MCF 10A (cell line): ENCODE measurements around the gene DCUN1D3. TPM values are rescaled to one million over a fixed set of nuclear protein-coding genes. Genes with fewer than 3 reads are reported as not detected.

ENCODE experiments used
- BruUV-seq: library from RNA; stranded (reverse); fragments of 400-500 nt; replicated peaks from 2 replicates; lab custom pipeline; 2021; lab: Mats Ljungman, UMichigan
- CTCF ChIA-PET: fragments of 300-600 bp; sonication (Branson Sonifier 250); formaldehyde crosslinking; extraction: SDS; loops from one replicate; lab custom pipeline; 2021; ENCODE audit warnings: antibody characterized with exemption, inconsistent platforms; lab: Yijun Ruan, JAX
- POLR2A ChIA-PET: fragments of 300-600, 350-650 bp; sonication (Branson Sonifier 250); formaldehyde crosslinking; extraction: SDS; loops from one replicate; lab custom pipeline; 2020; ENCODE audit warnings: antibody characterized with exemption, inconsistent platforms; lab: Yijun Ruan, JAX
- DNase-seq: peaks from one replicate; pipeline ENCODE4 v3.0.0-alpha.2; 2018; ENCODE audit not compliant: unreplicated experiment
- H3K27ac Mint-ChIP-seq: one replicate; pipeline ENCODE4 v1.8.0; 2022; ENCODE audit warnings: mild to moderate bottlenecking, low read depth, mixed read lengths; ENCODE audit not compliant: unreplicated experiment
- H3K27me3 Mint-ChIP-seq: one replicate; pipeline ENCODE4 v1.8.0; 2022; ENCODE audit warnings: mixed read lengths; ENCODE audit not compliant: insufficient read depth, unreplicated experiment
- H3K36me3 Mint-ChIP-seq: one replicate; pipeline ENCODE4 v1.8.0; 2022; ENCODE audit warnings: mild to moderate bottlenecking, moderate library complexity, mixed read lengths; ENCODE audit not compliant: insufficient read depth, unreplicated experiment
- H3K4me1 Mint-ChIP-seq: one replicate; pipeline ENCODE4 v1.8.0; 2022; ENCODE audit warnings: mixed read lengths; ENCODE audit not compliant: insufficient read depth, unreplicated experiment
- H3K4me3 Mint-ChIP-seq: one replicate; pipeline ENCODE4 v1.8.0; 2022; ENCODE audit warnings: mild to moderate bottlenecking, moderate library complexity, mixed read lengths; ENCODE audit not compliant: unreplicated experiment
- H3K9me3 Mint-ChIP-seq: one replicate; pipeline ENCODE4 v1.8.0; 2022; ENCODE audit warnings: mixed read lengths; ENCODE audit not compliant: unreplicated experiment
- intact Hi-C: fragments of 100-400 bp; cut with micrococcal nuclease; formaldehyde crosslinking; loops from 2 replicates; pipeline ENCODE4 v1.14.1; 2022
- total RNA-seq: library from RNA; stranded (reverse); gene quantifications from 2 replicates; pipeline ENCODE4 v1.2.3, GENCODE V29; 2022
- TF ChIP-seq, protein P1 (sequence below): fragments of 200-600 bp; IDR thresholded peaks from one replicate; pipeline ENCODE4 v1.8.0; 2022; ENCODE audit warnings: antibody characterized with exemption, mild to moderate bottlenecking; ENCODE audit not compliant: unreplicated experiment

Gene DCUN1D3
- total RNA-seq, 1 experiment from 2014 or later, result 31.7 TPM

GRCh38 chr16:20838240-20838639 lies 61.9 kb downstream of the DCUN1D3 start:
- no TSS peak for BruUV-seq
- ChIA-PET POLR2A (no interaction called here), CTCF (interaction anchor here (0.5 kb wide), 1 partner anchor 434 kb away, joined by 6 read pairs; no protein-coding TSS in a partner anchor)
- DNase-seq, result no peak
- no peak overlapping the region for H3K4me3 Mint-ChIP-seq
- no peaks in the 10 kb centered on the region for H3K9me3 Mint-ChIP-seq
- intact Hi-C loops, result no loop called here
- H3K36me3 Mint-ChIP-seq, result peaks cover 24% of the 10 kb centered on the region
- H3K27me3 Mint-ChIP-seq, result no peaks in the 10 kb centered on the region
- TF ChIP-seq, protein P1, sequence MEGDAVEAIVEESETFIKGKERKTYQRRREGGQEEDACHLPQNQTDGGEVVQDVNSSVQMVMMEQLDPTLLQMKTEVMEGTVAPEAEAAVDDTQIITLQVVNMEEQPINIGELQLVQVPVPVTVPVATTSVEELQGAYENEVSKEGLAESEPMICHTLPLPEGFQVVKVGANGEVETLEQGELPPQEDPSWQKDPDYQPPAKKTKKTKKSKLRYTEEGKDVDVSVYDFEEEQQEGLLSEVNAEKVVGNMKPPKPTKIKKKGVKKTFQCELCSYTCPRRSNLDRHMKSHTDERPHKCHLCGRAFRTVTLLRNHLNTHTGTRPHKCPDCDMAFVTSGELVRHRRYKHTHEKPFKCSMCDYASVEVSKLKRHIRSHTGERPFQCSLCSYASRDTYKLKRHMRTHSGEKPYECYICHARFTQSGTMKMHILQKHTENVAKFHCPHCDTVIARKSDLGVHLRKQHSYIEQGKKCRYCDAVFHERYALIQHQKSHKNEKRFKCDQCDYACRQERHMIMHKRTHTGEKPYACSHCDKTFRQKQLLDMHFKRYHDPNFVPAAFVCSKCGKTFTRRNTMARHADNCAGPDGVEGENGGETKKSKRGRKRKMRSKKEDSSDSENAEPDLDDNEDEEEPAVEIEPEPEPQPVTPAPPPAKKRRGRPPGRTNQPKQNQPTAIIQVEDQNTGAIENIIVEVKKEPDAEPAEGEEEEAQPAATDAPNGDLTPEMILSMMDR, result no peak
- H3K27ac Mint-ChIP-seq, result no peak overlapping the region
- no peaks in the 10 kb centered on the region for H3K4me1 Mint-ChIP-seq

DNA sequence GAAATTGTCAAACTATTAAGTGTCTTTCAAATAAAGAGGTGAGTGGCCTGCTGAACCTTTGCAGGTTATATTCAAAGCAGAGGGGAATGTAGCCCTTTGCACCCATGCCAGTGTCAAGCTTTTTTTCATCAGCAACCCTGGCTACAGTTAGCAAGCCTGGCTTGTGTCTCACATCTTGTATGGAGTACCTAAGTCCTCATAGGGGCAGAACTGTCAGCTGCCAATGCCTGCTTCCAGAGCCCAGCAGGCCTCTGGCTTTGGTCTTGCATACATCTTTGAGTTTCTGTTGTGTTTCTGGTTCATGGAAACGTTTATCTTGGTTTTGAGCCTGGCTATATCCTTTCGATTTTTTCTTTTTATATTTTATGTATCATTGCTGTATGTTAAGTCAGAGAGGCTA lies 67.1 kb downstream of the DCUN1D3 start:
- intact Hi-C loops, result no loop called here
- peaks cover 18% of the 10 kb centered on the region for H3K36me3 Mint-ChIP-seq
- no peaks in the 10 kb centered on the region for H3K4me1 Mint-ChIP-seq
- no TSS peak for BruUV-seq
- POLR2A ChIA-PET, result interaction anchor here (0.8 kb wide), 1 partner anchor 19 kb away, joined by 4 read pairs; no protein-coding TSS in a partner anchor
- H3K4me3 Mint-ChIP-seq, result no peak overlapping the region
- no peak overlapping the region for H3K27ac Mint-ChIP-seq
- H3K9me3 Mint-ChIP-seq, result no peaks in the 10 kb centered on the region
- TF ChIP-seq, protein P1, result no peak
- no peak for DNase-seq
- H3K27me3 Mint-ChIP-seq, result no peaks in the 10 kb centered on the region
- CTCF ChIA-PET, result interaction anchor here (0.5 to 1.1 kb wide), 4 partner anchors 33 to 304 kb away, joined by 3 to 4 read pairs (median 3); no protein-coding TSS in a partner anchor

DNA sequence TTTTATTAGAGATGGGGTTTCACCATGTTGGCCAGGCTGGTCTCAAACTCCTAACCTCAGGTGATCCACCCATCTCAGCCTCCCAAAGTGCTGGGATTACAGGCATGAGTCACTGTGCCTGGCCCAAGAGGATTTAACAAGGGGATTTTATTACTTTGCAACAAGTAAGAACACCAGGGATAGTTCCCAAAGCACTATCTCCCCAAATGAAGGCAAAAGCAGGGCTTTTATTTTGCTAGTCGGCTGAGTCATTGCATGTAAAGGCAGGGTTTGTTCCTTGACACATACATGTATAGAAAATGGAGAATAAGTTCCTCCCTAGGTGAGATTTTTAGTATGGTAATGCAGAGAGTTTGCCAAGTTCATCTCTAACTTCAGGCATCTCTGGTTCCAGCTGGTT lies 69.8 kb downstream of the DCUN1D3 start:
- DNase-seq, result no peak
- no peaks in the 10 kb centered on the region for H3K9me3 Mint-ChIP-seq
- intact Hi-C loops, result no loop called here
- no peaks in the 10 kb centered on the region for H3K27me3 Mint-ChIP-seq
- CTCF ChIA-PET, result interaction anchor here (0.6 to 1.7 kb wide), 3 partner anchors 23 to 471 kb away, joined by 3 to 7 read pairs (median 4); no protein-coding TSS in a partner anchor
- H3K27ac Mint-ChIP-seq, result no peak overlapping the region
- POLR2A ChIA-PET, result interaction anchor here (0.7 to 1.3 kb wide), 3 partner anchors 16 to 25 kb away, joined by 4 read pairs; no protein-coding TSS in a partner anchor
- H3K4me3 Mint-ChIP-seq, result no peak overlapping the region
- peaks cover 13% of the 10 kb centered on the region for H3K36me3 Mint-ChIP-seq
- no TSS peak for BruUV-seq
- no peaks in the 10 kb centered on the region for H3K4me1 Mint-ChIP-seq
- TF ChIP-seq, protein P1, result no peak

DNA sequence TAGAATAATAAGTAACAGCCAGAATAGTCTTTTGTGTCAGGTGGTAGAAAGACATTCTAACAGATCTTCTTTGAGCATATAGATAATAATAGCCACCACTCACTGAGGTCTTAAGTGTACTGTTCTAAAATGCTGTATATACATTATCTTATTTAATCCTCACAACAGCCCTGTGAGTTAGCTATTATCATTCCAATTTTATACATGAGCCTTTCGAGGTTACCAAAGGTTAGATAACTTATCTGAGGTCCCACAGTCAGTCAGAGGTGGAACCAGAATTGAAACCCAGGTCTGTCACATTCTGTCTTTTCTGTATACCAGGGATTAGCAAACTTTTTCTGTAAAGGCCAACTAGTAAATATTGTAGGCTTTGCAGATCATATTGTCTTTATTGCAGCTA lies 70.6 kb downstream of the DCUN1D3 start:
- intact Hi-C loops, result no loop called here

More for the DNA sequence above, 70.6 kb downstream of the DCUN1D3 start:
- ChIA-PET POLR2A (interaction anchor here (0.6 to 0.7 kb wide), 2 partner anchors 26 to 486 kb away, joined by 3 to 4 read pairs; no protein-coding TSS in a partner anchor), CTCF (interaction anchor here (0.5 to 1.7 kb wide), 4 partner anchors 24 to 471 kb away, joined by 3 to 7 read pairs (median 3); no protein-coding TSS in a partner anchor)
- Mint-ChIP-seq H3K36me3 (peaks cover 13% of the 10 kb centered on the region), H3K27ac (no peak overlapping the region), H3K4me1 (no peaks in the 10 kb centered on the region), H3K9me3 (no peaks in the 10 kb centered on the region), H3K27me3 (no peaks in the 10 kb centered on the region), H3K4me3 (no peak overlapping the region)
- BruUV-seq, result no TSS peak
- no peak for DNase-seq
- TF ChIP-seq, protein P1, result no peak
